Astrocyte of the cerebellum (primary cell): Measurements from ENCODE around the gene ITGB8.
A peak's percentile ranks its signal among the peaks of the same experiment; 100 is the strongest.

ENCODE experiments used
- DNase-seq: peaks from one replicate; pipeline ENCODE4 v3.0.0-alpha.2; 2011; ENCODE audit warnings: low read depth
- H3K4me3 ChIP-seq: 2 replicates; pipeline ENCODE4 v1.5.1; 2011; ENCODE audit warnings: mild to moderate bottlenecking, low read depth, low read length, moderate library complexity
- CTCF ChIP-seq: IDR thresholded peaks from 2 replicates; pipeline ENCODE4 v1.5.1; 2012; ENCODE audit warnings: low read length, low read depth, moderate library complexity, mild to moderate bottlenecking; ENCODE audit errors: missing control alignments
- in situ Hi-C: cut with HindIII; loops from 2 replicates; pipeline ENCODE4 v1.10.0; 2017; ENCODE audit warnings: low sequenced_read_pairs

ITGB8 gene

GRCh38 chr7:20330239-20330927 lies at the start of gene ITGB8:
TSS of gene ITGB8 (plus strand) at chr7:20330900. CDS start at chr7:20331807, 907 bp downstream.
- TF ChIP-seq CTCF = no peak
- peak; percentile 82 for DNase-seq
- H3K4me3 ChIP-seq = peak within 1 kb of the TSS; percentile 83
- in situ Hi-C loops = no loop called here

GRCh38 chr7:20282959-20283358 lies 47.7 kb upstream of the ITGB8 start:
- in situ Hi-C loops = no loop called here
- H3K4me3 ChIP-seq = no peak overlapping the region
- no peak for DNase-seq
- no peak for TF ChIP-seq CTCF

GRCh38 chr7:20283385-20283784 lies 47.3 kb upstream of the ITGB8 start:
- TF ChIP-seq CTCF = no peak
- no peak for DNase-seq
- in situ Hi-C loops = no loop called here
- no peak overlapping the region for H3K4me3 ChIP-seq

GRCh38 chr7:20284003-20284770 lies 46.5 kb upstream of the ITGB8 start:
- no peak for TF ChIP-seq CTCF
- H3K4me3 ChIP-seq = no peak overlapping the region
- in situ Hi-C loops = no loop called here
- no peak for DNase-seq

- no peak for TF ChIP-seq CTCF
- no peak for DNase-seq
- in situ Hi-C loops = no loop called here
- no peak overlapping the region for H3K4me3 ChIP-seq
Observed at GRCh38 chr7:20284771-20285143, 45.9 kb upstream of the ITGB8 start.

- H3K4me3 ChIP-seq = no peak overlapping the region
- no peak for TF ChIP-seq CTCF
- DNase-seq = no peak
- in situ Hi-C loops = no loop called here
Observed at GRCh38 chr7:20287317-20287716, 43.4 kb upstream of the ITGB8 start.
